ENCODE results near the gene TMEM219. TPM values are rescaled to one million over a fixed set of nuclear protein-coding genes. Genes with fewer than 3 reads are reported as not detected.

The TMEM219 gene
- total and polyA plus RNA-seq, 9 of the 15 experiments (the other 6 are each of a cell fraction or from before 2014, with no cell fraction given): 35.3 to 62.8 (median 55.5) TPM

- CTCF ChIA-PET (ENCODE audit: low intra/inter-chr PET ratio): no interaction called here
- Histone ChIP-seq H3K9ac (ENCODE audit: insufficient read depth in 1 of 2, low read depth in 2 of 2, low read length in 2 of 2) (no peak overlapping the region), H3K36me3 (ENCODE audit: control insufficient read depth, insufficient read depth, low read length) (no peaks in the 10 kb centered on the region), H3K27ac (ENCODE audit: extremely low read depth, low read depth, low read length) (no peak overlapping the region), H3K27me3 (ENCODE audit: control insufficient read depth in 2 of 2, insufficient read depth in 2 of 2, low read length in 2 of 2) (no peaks in the 10 kb centered on the region), H3K4me1 (replicated peaks in 1 of 2; ENCODE audit: control insufficient read depth in 2 of 2, insufficient read depth in 2 of 2, low read length in 2 of 2) (peaks cover 0 to 3% of the 10 kb centered on the region in 2 experiments; a peak in 1 of 5 replicates), H2AFZ (ENCODE audit: low read depth, low read length) (peak overlapping the region; percentile 22; the same call in 1 of the 2 replicates), H3K4me2 (ENCODE audit: insufficient read depth, low read length) (no peak overlapping the region), H3K4me3 (no peak overlapping the region), H3K9me3 (replicated peaks; ENCODE audit: control insufficient read depth, insufficient read depth, low read depth, low read length) (peaks cover 9% of the 10 kb centered on the region), H3K79me2 (ENCODE audit: control insufficient read depth, insufficient read depth, low read length) (no peaks in the 10 kb centered on the region), H3K9me1 (ENCODE audit: control insufficient read depth, insufficient read depth, low read length) (no peaks in the 10 kb centered on the region), H4K20me1 (replicated peaks; ENCODE audit: control insufficient read depth, insufficient read depth, low read length) (no peaks in the 10 kb centered on the region)
- DNase-seq (ENCODE audit: extremely low read depth in 1 of 4, low spot score in 3 of 4) (no peak), ATAC-seq (peak; percentile 45; the same call in 2 of the 3 replicates), FAIRE-seq (no peak)
- POLR2A ChIA-PET: interaction anchor here (0.6 kb wide), 1 partner anchor 9 kb away, joined by 4 read pairs; no protein-coding TSS in a partner anchor
- in situ Hi-C loops (cut with MboI): no loop called here
- no TSS peak for BruUV-seq (replicated peaks)
- 66% methylated on average over 8 of the region's 8 CpGs for WGBS (ENCODE audit: insufficient coverage, low coverage, missing lambda C conversion rate)
- intact Hi-C loops (cut with micrococcal nuclease): no loop called here
- TF ChIP-seq CREBBP (IDR thresholded peaks at IDR 0.05; ENCODE audit: low read depth, low read length) (no peak), NCOA4 (IDR thresholded peaks at IDR 0.05; ENCODE audit: partially characterized antibody) (no peak), GABPA (tag; conservative IDR thresholded peaks at IDR 0.05; ENCODE audit: low read depth) (no peak), MLX (CRISPR knock-in tag; conservative IDR thresholded peaks at IDR 0.05) (no peak), TCFL5 (CRISPR knock-in tag; conservative IDR thresholded peaks at IDR 0.05) (no peak), MEIS2 (IDR thresholded peaks at IDR 0.05; ENCODE audit: partially characterized antibody) (no peak), ZFP36 (IDR thresholded peaks at IDR 0.05; ENCODE audit: low read depth, low read length, partially characterized antibody) (no peak), POU5F1 (IDR thresholded peaks at IDR 0.05; ENCODE audit: borderline replicate concordance, low read depth, low read length, partially characterized antibody) (no peak), MYBL2 (IDR thresholded peaks at IDR 0.05; ENCODE audit: low read depth) (no peak), MYBL2 (CRISPR knock-in tag; IDR thresholded peaks at IDR 0.05; ENCODE audit: borderline replicate concordance) (no peak)
- TF ChIP-seq, protein P1, sequence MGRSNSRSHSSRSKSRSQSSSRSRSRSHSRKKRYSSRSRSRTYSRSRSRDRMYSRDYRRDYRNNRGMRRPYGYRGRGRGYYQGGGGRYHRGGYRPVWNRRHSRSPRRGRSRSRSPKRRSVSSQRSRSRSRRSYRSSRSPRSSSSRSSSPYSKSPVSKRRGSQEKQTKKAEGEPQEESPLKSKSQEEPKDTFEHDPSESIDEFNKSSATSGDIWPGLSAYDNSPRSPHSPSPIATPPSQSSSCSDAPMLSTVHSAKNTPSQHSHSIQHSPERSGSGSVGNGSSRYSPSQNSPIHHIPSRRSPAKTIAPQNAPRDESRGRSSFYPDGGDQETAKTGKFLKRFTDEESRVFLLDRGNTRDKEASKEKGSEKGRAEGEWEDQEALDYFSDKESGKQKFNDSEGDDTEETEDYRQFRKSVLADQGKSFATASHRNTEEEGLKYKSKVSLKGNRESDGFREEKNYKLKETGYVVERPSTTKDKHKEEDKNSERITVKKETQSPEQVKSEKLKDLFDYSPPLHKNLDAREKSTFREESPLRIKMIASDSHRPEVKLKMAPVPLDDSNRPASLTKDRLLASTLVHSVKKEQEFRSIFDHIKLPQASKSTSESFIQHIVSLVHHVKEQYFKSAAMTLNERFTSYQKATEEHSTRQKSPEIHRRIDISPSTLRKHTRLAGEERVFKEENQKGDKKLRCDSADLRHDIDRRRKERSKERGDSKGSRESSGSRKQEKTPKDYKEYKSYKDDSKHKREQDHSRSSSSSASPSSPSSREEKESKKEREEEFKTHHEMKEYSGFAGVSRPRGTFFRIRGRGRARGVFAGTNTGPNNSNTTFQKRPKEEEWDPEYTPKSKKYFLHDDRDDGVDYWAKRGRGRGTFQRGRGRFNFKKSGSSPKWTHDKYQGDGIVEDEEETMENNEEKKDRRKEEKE (IDR thresholded peaks at IDR 0.05; ENCODE audit: borderline replicate concordance in 1 of 2, control insufficient read depth in 1 of 2, low read depth in 2 of 2, low read length in 1 of 2): no peak
- TF ChIP-seq, protein P2, sequence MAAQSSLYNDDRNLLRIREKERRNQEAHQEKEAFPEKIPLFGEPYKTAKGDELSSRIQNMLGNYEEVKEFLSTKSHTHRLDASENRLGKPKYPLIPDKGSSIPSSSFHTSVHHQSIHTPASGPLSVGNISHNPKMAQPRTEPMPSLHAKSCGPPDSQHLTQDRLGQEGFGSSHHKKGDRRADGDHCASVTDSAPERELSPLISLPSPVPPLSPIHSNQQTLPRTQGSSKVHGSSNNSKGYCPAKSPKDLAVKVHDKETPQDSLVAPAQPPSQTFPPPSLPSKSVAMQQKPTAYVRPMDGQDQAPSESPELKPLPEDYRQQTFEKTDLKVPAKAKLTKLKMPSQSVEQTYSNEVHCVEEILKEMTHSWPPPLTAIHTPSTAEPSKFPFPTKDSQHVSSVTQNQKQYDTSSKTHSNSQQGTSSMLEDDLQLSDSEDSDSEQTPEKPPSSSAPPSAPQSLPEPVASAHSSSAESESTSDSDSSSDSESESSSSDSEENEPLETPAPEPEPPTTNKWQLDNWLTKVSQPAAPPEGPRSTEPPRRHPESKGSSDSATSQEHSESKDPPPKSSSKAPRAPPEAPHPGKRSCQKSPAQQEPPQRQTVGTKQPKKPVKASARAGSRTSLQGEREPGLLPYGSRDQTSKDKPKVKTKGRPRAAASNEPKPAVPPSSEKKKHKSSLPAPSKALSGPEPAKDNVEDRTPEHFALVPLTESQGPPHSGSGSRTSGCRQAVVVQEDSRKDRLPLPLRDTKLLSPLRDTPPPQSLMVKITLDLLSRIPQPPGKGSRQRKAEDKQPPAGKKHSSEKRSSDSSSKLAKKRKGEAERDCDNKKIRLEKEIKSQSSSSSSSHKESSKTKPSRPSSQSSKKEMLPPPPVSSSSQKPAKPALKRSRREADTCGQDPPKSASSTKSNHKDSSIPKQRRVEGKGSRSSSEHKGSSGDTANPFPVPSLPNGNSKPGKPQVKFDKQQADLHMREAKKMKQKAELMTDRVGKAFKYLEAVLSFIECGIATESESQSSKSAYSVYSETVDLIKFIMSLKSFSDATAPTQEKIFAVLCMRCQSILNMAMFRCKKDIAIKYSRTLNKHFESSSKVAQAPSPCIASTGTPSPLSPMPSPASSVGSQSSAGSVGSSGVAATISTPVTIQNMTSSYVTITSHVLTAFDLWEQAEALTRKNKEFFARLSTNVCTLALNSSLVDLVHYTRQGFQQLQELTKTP (IDR thresholded peaks at IDR 0.05; ENCODE audit: low read depth in 1 of 2, partially characterized antibody in 2 of 2): no peak
Measured at GRCh38 chr16:29951625-29952365, 10.1 kb upstream of the TMEM219 start.
